GM18526 (cell line): ENCODE results near the gene FGB.

ENCODE experiments used
- POLR2A ChIP-seq: IDR thresholded peaks from 3 replicates; pipeline ENCODE4 v1.6.1; 2011; ENCODE audit not compliant: insufficient read length; ENCODE audit errors: extremely low read depth

FGB gene

DNA sequence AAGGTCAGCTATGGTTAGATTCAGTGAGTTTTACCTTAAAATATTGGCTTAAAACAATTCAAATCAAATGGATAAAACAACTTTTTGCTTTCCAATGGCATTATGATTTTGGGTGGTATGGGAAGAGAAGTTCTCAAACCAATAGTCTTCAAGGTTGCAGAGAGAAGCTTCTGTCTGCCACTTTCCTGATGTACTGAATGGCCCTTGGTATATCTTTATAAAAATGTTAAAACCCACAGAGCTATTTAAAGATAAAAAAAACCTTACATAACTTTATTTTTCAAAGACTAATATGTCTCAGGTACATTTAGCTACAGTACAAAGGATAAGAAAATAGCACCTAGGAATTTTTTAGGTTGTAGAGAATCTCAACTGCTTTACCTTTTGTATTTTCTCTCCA lies 20.9 kb downstream of the FGB start:
- no peak for TF ChIP-seq POLR2A

DNA sequence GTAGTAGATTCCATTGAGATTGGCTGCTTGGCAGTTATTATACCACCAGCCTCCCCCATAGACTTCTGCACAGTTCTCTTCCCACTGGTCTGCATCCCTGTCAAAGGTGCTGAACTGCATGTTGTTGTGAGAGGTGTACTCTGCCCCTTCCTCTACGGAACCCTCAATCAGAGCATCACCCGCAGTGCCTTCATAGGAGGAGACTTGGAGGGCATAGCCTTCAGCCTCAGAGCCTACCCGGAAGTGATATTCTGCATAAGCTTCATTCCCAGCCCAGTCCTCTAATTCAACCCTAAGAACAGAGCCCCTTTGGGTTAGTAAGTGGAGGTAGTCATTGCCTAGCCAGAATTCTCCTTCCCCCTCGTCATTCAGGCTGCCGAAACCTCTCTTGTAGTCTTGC lies 21.4 kb downstream of the FGB start:
- no peak for TF ChIP-seq POLR2A

- TF ChIP-seq POLR2A = no peak
Observed at GRCh38 chr4:154585369-154586018, 22.7 kb downstream of the FGB start.

DNA sequence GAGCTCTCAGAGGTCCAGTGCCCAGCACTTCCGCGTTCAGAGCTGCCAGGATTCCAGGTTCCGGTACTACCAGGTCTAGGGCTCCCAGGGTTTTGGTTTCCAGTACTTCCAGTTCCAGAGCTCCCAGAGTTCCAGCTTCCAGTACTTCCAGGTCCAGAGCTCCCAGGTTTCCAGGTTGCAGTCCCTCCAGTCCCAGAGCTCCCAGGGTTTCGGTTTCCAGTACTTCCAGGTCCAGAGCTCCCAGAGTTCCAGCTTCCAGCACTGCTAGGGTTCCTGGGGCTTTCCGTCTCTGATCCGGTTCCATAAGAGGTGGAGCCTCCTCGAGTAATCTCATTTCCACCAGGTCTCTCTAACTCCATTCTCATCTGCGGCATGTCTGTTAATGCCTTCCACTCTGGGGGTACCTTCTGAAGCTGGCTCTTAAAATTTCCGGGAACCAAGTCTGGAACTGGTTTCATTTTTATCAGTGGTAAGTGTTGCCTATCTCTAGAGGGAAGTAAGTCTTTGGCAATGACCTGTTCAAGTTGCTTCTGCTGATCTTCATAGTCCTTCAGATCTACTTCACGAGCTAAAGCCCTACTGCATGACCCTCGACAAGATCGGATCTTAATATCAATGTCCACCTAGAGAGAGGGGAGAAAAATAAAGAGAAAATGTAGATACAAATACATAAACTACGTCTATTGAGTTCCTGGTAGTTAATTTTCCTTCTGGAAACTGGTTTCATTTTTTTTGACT lies 23.7 kb downstream of the FGB start:
- no peak for TF ChIP-seq POLR2A

- TF ChIP-seq POLR2A = no peak
Observed at GRCh38 chr4:154588198-154588597, 25.4 kb downstream of the FGB start.

DNA sequence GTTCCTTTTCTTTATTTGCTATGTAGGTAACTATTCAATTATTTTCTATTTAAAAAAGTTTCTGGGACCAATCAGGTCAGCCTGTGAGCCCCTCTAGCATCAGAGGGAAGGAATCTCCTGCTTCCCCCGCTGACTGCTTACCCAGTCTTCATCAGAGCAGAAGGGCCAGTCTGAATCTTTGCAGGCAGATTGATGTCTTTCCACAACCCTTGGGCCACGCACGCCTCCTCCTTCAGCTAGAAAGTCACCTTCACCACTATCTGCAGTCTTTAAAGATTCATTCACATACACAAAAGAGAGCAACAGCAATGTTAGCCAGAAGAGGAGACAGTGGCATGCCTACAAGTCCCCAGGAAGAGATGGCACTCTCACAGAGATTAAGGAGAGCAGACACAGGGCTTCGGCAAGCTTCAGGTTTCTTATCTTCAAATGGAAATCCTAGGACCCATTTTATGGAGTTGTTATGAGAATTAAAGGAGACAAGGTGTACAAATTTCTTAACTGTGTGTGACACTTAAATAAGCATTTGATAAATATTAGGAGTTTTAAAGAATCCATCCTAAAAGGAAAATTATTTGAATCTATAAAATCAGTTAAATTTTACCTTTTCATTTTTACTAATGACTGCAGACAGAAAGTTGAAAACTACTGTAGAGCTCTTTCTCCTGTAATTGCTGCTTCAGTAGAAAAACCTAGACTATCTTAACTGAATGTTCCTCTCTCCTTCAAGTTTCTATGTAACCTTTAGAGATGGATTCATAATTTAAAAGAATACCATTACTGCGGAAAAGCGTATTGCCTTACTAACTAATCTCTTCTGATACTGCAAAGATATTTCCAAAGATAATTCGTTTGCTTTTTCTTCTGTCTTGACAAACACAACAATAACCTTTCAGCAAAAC lies 26.7 kb downstream of the FGB start:
- TF ChIP-seq POLR2A = no peak

- TF ChIP-seq POLR2A = no peak
Observed at GRCh38 chr4:154590329-154591006, 27.7 kb downstream of the FGB start, which contains the start of gene FGA. FGA (minus strand) TSS chr4:154590742; CDS start chr4:154590687, 55 bp downstream.

DNA sequence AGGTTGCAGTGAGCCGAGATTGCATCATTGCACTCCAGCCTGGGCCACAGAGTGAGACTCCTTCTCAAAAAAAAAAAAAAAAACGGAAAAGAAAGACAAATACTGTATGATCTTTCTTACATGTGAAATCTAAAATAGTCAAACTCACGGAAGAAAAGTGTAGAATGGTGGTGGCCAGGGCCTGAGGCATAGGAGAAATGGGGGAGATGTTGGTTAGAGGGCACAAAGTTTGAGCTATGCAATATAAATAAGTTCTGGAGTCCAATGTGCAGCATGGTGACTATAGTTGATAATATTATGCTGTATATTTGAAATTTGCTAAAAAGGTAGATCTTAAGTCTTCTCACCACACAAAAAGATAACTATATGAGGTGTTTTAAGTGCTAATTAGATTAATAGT lies 29.1 kb downstream of the FGB start:
- TF ChIP-seq POLR2A = no peak

DNA sequence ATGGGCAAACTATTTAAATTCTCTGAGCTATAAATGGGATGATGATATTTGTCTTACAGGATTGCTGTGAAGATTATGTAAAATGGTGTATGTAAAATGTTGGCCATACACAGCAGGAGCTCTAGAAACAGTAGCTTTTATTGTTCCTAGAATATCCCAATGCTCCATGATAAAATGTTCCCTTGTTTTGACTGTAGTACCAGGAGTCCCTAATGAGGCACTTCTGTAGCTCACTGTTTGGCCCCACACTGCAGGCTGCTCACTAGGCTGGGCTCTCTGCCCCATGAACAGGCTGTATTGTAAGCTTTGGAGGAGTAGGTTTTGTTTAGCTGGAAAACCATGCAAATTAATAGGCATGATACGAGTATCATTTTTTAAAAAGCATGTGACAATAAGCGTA lies 31.1 kb downstream of the FGB start:
- no peak for TF ChIP-seq POLR2A

GRCh38 chr4:154595807-154596206 lies 33.0 kb downstream of the FGB start:
- TF ChIP-seq POLR2A = no peak

DNA sequence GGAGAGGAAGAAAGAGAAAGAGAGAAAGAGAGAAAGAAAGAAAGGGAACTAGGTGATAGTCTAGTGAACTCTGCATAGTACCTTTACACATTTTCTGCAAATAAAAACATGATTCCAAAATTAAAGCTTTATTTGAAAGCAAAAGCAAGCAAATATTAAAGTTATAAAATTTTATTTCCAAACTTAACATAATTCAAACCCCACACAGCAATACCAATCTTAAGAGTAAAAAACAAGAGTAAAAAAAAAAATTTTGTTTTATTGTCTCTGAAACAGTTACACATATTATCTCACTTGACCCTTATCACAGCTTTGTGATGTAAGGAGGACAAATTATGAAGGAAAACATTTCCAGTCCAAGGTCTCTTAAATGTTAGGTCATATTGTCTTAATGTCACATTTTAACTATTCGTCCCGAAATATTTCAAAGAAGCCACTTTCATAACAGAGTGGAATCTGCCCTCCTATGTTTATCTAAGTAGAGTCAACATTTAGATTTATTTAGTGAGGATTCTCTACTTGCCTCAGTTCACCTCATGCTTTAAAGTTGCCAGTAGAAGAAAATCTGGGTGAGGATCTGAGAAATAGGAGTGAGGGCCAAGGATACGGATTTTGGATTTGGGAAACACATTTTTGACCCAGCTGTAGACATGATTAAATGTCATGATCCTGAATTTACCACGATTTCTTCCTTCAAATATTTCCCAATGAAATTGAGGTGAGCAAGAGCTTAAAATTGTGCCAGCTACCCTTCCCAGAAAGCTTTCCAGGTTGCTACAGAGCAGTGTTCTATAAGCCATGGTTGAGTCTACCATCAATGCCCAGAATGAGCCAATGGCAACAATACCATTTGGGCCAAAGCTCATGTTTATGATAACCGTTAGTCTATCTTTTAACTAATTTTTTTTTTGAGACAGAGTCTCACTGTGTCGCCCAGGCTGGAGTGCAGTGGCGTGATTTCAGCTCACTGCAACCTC lies 35.3 kb downstream of the FGB start:
- no peak for TF ChIP-seq POLR2A

DNA sequence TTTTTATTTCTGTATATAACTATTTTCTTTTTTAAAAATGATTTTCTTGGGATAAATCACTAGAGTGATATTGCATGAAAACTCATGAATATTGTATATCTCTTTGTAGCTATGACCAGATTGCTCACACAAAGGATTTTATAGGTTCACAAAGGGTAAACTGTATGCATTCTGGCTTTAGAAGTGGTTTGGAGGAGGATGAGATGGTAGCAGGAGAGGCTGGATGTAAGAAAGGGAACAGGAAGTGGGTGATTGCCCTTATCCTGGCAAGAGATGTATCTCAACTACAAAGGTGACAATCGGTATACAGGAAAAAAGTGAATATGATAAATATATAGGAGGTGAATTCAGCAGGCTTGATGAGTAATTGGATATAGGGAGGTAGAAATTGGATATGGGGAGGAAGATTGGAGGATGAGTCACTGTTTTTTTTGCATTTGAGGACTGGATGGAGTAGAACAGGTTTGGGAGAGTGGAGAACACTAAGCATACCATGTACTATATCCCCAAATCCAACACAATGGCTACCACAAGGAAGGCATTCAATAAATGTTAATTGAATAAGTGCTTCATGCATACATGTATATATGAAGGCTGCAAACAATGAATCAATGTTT lies 39.7 kb downstream of the FGB start:
- no peak for TF ChIP-seq POLR2A

DNA sequence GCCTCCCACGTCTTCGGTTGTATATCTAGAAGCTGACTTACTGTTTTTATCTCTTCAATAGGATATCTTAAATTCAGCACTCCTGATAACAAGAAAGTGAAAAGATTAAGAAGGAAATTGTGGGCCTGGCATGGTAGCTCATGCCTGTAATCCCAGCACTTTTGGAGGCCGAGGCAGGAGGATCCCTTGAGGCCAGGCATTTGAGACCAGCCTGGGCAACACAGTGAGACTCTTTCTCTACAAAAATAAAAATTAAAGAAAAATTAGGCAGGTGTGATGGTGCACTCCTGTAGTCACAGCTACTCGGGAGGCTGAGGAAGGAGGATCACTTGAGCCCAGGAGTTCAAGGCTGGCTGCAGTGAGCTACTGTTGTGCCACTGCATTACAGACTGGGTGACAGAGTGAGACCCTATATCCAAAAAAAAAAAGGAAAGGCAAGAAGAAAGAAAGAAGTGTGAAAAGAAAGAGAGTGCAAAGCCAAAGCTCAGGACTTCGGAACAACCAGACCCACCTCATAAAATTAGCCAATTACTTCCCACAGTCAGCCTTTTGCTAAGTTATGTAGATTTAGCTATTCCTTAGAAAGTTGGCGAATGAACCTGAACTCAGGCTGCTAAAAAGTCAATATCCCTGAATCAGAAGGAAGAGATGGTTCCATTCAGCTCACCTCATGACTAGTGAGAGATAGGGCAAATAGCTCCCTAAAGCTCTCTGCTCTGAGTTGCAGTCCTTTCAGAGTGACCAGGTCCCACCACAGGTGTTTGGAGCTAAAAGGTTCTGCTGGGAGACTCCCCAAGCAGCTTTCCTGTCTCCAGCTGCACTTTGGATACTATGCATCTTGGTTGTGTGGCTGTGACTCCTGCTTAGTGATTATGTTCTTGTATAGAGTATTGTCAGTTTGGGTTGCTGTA lies 40.5 kb downstream of the FGB start:
- no peak for TF ChIP-seq POLR2A
